ENCODE data around the gene CETP.

Gene CETP

DNA sequence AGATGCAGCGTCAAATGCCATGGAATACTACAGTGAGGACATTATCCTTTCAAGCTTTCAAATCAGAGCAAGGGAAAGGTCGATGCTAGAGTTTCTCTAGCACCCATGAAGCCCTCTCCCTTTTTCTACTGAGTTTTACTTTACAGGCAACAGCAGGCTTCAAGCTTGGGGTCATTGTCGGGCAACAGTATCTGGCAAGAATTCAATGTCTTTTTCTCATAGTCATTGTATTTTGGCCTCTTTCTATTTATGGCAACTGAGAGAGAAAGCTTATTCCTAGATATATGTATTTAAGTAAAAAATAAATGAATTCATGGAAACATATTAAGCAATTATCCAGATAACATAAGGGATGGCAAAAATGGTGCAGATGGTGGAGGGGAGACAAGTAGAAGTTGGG, 364 bp upstream of the CETP start:
- WGBS, 2 experiments (ENCODE audit: insufficient coverage in 2 of 2): 86 to 87% methylated on average over 1 to 2 of the region's 3 CpGs
- Histone ChIP-seq H3K9me3 (ENCODE audit: control insufficient read depth, low read length) (no peaks in the 10 kb centered on the region), H3K4me1 (ENCODE audit: control insufficient read depth, insufficient read depth, low read length, poor library complexity, severe bottlenecking) (no peaks in the 10 kb centered on the region), H3K36me3 (ENCODE audit: control insufficient read depth, insufficient read depth, low read length) (no peaks in the 10 kb centered on the region), H3K27ac (ENCODE audit: low read depth, low read length, severe bottlenecking) (no peak overlapping the region), H3K4me3 (ENCODE audit: extremely low read depth, insufficient read depth, low read length, poor library complexity, severe bottlenecking) (no peak overlapping the region)

DNA sequence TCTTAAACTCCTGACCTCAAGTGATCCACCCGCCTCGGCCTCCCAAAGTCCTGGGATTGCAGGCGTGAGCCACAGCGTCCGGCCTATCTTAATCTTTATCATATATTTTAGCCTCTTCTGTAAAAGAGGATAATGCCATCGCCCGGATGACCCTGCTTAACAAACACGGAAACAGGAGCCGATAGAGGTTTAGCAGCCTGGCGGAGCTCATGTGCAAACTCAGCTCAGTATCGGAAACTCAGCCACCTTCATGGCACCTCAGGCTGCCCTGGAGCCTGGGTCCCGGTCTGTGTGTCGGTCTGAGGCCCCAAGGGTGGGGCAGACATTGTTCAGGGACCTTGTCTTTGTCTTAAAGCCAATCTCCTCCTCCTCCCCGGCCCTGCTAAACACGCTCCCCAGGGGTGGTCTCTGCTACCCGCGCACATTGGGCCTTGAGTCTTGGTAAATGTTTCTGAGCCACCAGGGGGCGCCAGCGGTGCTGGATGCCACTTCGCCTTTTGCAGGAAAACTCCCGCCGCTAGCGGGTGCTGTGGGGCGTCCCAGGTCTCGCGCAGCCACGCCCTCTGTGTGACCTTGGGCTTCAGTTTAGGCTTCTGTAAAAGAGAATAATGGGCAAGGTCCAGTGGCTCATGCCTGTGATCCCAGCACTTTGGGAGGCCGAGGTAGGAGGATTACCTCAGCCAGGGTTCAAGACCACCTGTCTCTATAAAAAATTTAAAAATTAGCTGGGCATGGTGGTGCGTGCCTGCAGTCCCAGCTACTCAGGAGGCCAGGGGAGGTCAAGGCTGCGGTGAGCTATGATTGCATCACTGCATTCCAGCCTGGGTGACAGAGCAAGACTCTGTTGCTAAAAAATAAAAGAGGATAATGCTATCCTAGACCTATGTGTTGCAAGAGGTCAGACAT, 2.7 kb downstream of the CETP start:
- Histone ChIP-seq H3K9me3 (ENCODE audit: control insufficient read depth, low read length) (no peaks in the 10 kb centered on the region), H3K4me1 (ENCODE audit: control insufficient read depth, insufficient read depth, low read length, poor library complexity, severe bottlenecking) (no peaks in the 10 kb centered on the region), H3K27ac (ENCODE audit: low read depth, low read length, severe bottlenecking) (no peak overlapping the region), H3K36me3 (ENCODE audit: control insufficient read depth, insufficient read depth, low read length) (no peaks in the 10 kb centered on the region), H3K4me3 (ENCODE audit: extremely low read depth, insufficient read depth, low read length, poor library complexity, severe bottlenecking) (no peak overlapping the region)
- 52 to 54% methylated on average over 28 of the region's 30 CpGs for WGBS, 2 experiments (ENCODE audit: insufficient coverage in 2 of 2)

DNA sequence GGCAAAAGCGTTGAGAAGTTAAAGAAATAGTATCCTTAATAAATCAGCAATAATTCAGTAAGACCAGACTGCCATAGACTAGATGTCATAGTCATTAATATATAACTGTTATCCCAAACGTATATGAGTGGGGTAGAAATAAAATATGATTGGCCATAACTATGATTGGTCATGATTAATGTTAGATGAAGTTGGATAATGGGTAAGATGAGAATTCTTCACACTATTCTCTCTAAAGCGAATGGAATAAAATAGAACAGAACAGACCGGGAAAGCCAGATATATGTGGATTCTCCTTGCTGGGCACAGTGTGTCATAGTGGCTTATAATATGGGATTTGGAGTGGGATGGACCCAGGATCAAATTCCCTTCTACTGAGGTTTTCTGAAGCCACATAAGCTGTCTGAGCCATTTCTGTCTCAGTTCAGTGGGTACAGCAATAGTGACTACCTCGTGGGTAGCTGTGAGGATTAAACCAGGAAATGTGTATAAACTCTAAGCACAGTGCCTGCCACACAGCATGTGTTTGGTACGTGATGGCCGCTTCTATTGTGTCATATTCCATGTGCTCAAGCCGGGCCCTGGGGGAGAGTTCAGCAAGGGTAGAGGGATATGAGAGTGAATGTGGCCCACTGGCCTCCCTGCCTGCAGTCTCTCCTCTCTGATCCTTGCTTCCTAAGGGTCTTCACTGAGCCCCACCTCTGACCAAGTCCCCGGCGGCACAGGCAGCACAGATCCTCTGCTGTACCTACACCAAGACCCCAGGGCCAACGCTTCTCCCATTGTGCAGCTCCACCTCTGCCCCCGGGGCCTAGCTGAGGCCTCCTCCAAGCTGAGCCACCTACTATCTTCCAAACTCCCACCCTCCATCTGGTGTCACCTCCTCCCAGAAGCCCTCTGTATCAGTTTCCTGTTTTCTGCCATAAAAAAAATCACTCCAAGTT, 3.7 kb downstream of the CETP start:
- Histone ChIP-seq H3K4me1 (ENCODE audit: control insufficient read depth, insufficient read depth, low read length, poor library complexity, severe bottlenecking) (no peaks in the 10 kb centered on the region), H3K4me3 (ENCODE audit: extremely low read depth, insufficient read depth, low read length, poor library complexity, severe bottlenecking) (no peak overlapping the region), H3K27ac (ENCODE audit: low read depth, low read length, severe bottlenecking) (no peak overlapping the region), H3K9me3 (ENCODE audit: control insufficient read depth, low read length) (no peaks in the 10 kb centered on the region), H3K36me3 (ENCODE audit: control insufficient read depth, insufficient read depth, low read length) (no peaks in the 10 kb centered on the region)
- WGBS, 2 experiments (ENCODE audit: insufficient coverage in 2 of 2): 93 to 98% methylated on average over 5 to 9 of the region's 12 CpGs

DNA sequence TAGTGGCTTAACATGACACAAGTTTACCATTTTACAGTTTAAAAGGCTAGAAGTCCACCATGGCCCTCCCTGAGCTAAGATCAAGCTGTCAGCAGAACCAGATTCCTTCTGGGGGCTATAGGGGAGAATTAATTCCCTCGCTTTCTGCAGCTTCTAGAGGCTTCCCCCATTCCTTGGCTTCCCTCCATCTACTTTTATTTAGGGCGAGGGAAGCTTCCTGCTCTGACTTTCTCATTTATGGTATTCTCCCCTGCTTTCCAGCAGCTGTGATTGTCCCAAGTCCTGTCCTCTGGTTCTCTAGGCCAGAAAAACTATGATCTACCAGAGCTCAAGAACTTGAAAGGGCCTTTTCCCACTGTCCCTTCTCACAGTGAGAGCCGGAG, 4.3 kb downstream of the CETP start:
- Histone ChIP-seq H3K36me3 (ENCODE audit: control insufficient read depth, insufficient read depth, low read length) (no peaks in the 10 kb centered on the region), H3K27ac (ENCODE audit: low read depth, low read length, severe bottlenecking) (no peak overlapping the region), H3K4me3 (ENCODE audit: extremely low read depth, insufficient read depth, low read length, poor library complexity, severe bottlenecking) (no peak overlapping the region), H3K9me3 (ENCODE audit: control insufficient read depth, low read length) (no peaks in the 10 kb centered on the region), H3K4me1 (ENCODE audit: control insufficient read depth, insufficient read depth, low read length, poor library complexity, severe bottlenecking) (no peaks in the 10 kb centered on the region)
- WGBS, 2 experiments (ENCODE audit: insufficient coverage in 2 of 2): 87 to 96% methylated on average over 2 to 3 of the region's 3 CpGs

DNA sequence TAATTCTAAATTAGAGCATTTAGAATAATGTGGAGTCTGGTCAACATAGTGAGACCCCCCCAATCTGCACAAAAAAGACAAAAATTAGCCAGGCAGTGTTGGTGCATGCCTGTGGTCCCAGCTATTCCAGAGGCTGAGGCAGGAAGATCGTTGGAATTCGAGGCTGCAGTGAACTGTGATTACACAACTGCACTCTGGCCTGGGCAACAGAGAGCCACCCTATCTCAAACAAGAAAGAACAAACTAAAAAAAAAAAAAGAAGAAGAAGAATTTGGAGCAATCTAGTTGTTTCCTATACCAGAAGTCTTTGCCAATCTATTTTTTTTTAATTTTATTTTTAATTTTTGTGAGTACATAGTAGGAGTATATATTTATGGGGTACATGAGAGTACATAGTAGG, 6.0 kb downstream of the CETP start:
- WGBS, 2 experiments (ENCODE audit: insufficient coverage in 2 of 2): 90% methylated on average over 2 of the region's 2 CpGs; no CpG with 5 or more reads in 1 of the 2 experiments
- H3K36me3 ChIP-seq (ENCODE audit: control insufficient read depth, insufficient read depth, low read length): no peaks in the 10 kb centered on the region
- no peaks in the 10 kb centered on the region for H3K4me1 ChIP-seq (ENCODE audit: control insufficient read depth, insufficient read depth, low read length, poor library complexity, severe bottlenecking)

DNA sequence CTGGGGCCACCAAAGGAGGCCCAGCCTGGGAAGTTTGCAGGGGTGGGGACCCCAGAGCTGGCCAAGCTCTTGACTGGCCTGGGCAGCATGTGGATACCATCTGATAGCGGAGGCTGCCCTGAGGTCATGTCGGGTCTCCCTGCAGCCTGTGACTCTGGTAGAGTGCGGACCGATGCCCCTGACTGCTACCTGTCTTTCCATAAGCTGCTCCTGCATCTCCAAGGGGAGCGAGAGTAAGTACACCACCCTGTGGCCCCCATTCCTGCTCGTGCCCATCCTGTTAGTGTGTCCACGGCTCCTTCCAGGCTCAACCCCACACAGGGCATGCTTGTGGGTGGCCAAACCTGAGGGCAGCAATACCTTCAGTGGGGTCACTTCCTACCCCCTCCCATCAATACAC, 8.0 kb downstream of the CETP start:
- H3K9me3 ChIP-seq (ENCODE audit: control insufficient read depth, low read length): no peaks in the 10 kb centered on the region
- 85 to 92% methylated on average over 7 of the region's 7 CpGs for WGBS, 2 experiments (ENCODE audit: insufficient coverage in 2 of 2)

More for the DNA sequence above, 6.0 kb downstream of the CETP start:
- Histone ChIP-seq H3K27ac (ENCODE audit: low read depth, low read length, severe bottlenecking) (no peak overlapping the region), H3K4me3 (ENCODE audit: extremely low read depth, insufficient read depth, low read length, poor library complexity, severe bottlenecking) (no peak overlapping the region), H3K9me3 (ENCODE audit: control insufficient read depth, low read length) (no peaks in the 10 kb centered on the region)

DNA sequence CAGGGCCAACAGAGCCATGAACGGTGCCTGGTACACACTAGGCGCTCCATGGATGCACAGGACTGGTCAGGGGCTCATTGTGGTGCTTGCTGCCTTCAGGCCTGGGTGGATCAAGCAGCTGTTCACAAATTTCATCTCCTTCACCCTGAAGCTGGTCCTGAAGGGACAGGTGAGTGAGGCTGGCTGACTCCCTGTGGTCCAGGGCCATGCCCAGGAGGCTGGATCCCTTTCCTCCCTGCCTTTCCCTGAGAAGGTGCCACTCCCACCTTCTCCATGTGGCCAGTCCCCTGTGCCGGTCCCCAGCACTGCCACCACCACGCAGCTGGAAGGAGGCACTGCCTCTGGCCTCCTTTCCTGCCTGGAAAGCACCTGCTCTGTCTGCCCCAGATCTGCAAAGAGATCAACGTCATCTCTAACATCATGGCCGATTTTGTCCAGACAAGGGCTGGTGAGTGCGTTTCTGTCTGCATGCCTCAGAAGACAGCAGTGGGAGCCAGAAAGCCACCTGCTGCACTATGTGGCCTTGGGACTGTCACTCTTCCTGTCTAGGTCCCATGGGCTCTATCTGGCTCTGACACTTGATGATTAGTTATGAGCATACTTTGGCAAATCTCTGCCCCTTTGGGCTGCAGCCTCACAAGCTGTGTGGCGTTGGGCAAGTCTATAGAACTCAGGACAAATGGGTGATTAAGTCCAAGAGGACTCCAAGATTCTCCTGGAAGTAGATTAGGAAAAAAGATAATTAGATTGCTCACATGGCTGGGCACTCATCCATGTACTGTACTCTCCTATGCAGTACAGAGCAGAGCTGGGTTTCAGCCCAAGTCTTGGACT, 9.4 kb downstream of the CETP start:
- 71 to 80% methylated on average over 8 of the region's 8 CpGs for WGBS, 2 experiments (ENCODE audit: insufficient coverage in 2 of 2)
- Histone ChIP-seq H3K4me3 (ENCODE audit: extremely low read depth, insufficient read depth, low read length, poor library complexity, severe bottlenecking) (no peak overlapping the region), H3K4me1 (ENCODE audit: control insufficient read depth, insufficient read depth, low read length, poor library complexity, severe bottlenecking) (no peaks in the 10 kb centered on the region)

More for the DNA sequence above, 8.0 kb downstream of the CETP start:
- H3K4me3 ChIP-seq (ENCODE audit: extremely low read depth, insufficient read depth, low read length, poor library complexity, severe bottlenecking): no peak overlapping the region
- H3K27ac ChIP-seq (ENCODE audit: low read depth, low read length, severe bottlenecking): no peak overlapping the region
- H3K36me3 ChIP-seq (ENCODE audit: control insufficient read depth, insufficient read depth, low read length): no peaks in the 10 kb centered on the region
- no peaks in the 10 kb centered on the region for H3K4me1 ChIP-seq (ENCODE audit: control insufficient read depth, insufficient read depth, low read length, poor library complexity, severe bottlenecking)

DNA sequence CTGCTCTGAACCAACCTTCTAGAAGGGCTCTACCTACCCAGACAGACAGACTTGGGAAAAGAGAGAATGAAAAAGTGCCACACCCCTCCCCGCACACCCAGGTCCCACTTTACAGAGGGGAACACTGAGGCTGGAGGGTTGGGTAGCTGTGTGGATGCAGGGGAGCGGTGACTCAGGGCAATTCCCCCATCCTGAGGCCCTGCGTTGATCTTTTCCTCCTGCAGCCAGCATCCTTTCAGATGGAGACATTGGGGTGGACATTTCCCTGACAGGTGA, 10.0 kb downstream of the CETP start:
- Histone ChIP-seq H3K27ac (ENCODE audit: low read depth, low read length, severe bottlenecking) (no peak overlapping the region), H3K36me3 (ENCODE audit: control insufficient read depth, insufficient read depth, low read length) (no peaks in the 10 kb centered on the region), H3K4me3 (ENCODE audit: extremely low read depth, insufficient read depth, low read length, poor library complexity, severe bottlenecking) (no peak overlapping the region), H3K4me1 (ENCODE audit: control insufficient read depth, insufficient read depth, low read length, poor library complexity, severe bottlenecking) (no peaks in the 10 kb centered on the region), H3K9me3 (ENCODE audit: control insufficient read depth, low read length) (no peaks in the 10 kb centered on the region)
- WGBS, 2 experiments (ENCODE audit: insufficient coverage in 2 of 2): 80 to 100% methylated on average over 1 to 2 of the region's 3 CpGs

More for the DNA sequence above, 9.4 kb downstream of the CETP start:
- Histone ChIP-seq H3K27ac (ENCODE audit: low read depth, low read length, severe bottlenecking) (no peak overlapping the region), H3K36me3 (ENCODE audit: control insufficient read depth, insufficient read depth, low read length) (no peaks in the 10 kb centered on the region), H3K9me3 (ENCODE audit: control insufficient read depth, low read length) (no peaks in the 10 kb centered on the region)

DNA sequence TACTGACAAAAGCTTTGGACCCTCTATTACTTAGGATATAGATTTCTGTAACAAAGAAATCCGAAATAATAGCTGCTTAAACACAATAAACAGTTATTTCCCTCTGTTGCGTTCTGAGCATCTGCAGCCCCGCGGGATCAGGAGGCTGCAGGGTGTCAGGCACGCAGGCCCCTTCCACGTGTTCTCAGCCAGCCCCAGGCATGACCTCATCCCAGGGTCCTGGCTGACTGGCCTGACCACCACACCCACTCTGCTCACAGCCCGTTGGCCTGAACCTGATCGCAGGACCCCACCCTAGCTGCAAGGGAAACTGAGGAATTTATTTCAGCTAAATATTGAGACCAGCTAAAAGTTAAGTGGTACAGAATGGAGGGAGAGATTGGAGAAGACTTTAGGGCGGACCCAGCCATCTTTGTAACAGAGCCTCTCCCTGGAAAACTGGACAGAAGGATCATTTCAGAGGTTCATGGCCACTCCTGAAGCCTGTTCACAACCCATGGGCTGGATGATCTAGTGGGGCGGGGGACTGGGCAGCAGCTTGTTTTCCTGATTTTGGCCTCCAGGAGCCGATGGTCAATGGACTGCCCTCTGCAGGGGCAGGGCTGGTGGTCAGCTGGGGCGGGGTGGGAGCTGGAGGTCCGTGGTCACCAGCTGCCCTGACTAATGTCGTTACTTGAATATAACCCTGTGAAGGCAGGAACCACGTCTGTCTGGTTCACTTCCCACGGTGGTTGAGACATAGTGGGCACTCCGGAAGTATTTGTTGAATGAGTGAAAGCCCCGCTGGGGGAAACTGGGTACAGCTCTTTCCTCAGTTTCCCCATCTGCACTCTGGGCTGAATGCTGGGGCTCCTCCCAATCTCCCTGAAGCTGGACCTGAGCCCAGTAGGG, 10.9 kb downstream of the CETP start:
- H3K4me3 ChIP-seq (ENCODE audit: extremely low read depth, insufficient read depth, low read length, poor library complexity, severe bottlenecking): no peak overlapping the region
- no peaks in the 10 kb centered on the region for H3K4me1 ChIP-seq (ENCODE audit: control insufficient read depth, insufficient read depth, low read length, poor library complexity, severe bottlenecking)
- no peaks in the 10 kb centered on the region for H3K36me3 ChIP-seq (ENCODE audit: control insufficient read depth, insufficient read depth, low read length)
- H3K27ac ChIP-seq (ENCODE audit: low read depth, low read length, severe bottlenecking): no peak overlapping the region
- H3K9me3 ChIP-seq (ENCODE audit: control insufficient read depth, low read length): no peaks in the 10 kb centered on the region
- WGBS, 2 experiments (ENCODE audit: insufficient coverage in 2 of 2): 83 to 89% methylated on average over 16 to 17 of the region's 18 CpGs
